Lower leg skin (tissue), 4 donors: ENCODE measurements around the gene PRDM16. TPM values are rescaled to one million over a fixed set of nuclear protein-coding genes. Genes with fewer than 3 reads are reported as not detected.

Experiments used
- DNase-seq, 2 donors: peaks; one replicate each; pipeline ENCODE4 v3.0.0-alpha.2; 2019; ENCODE audit warnings: low spot score in 2 of 2
- H3K4me3 ChIP-seq: fragments of 200-600 bp; sonication (generic); 2 replicates; pipeline ENCODE4 v1.5.1; 2017; ENCODE audit warnings: mild to moderate bottlenecking, low read depth; ENCODE audit not compliant: poor library complexity, severe bottlenecking
- POLR2A ChIP-seq, 2 donors: fragments of 450-650 bp; IDR thresholded peaks; one replicate each; pipeline ENCODE4 v1.6.1; 2016 to 2017; ENCODE audit warnings: antibody characterized with exemption in 2 of 2, mild to moderate bottlenecking in 1 of 2, moderate library complexity in 1 of 2
- WGBS, 2 donors: methylation state at CpG; one replicate each; pipeline ENCODE4 v1.1.5; 2018; 5-methylcytosine and 5-hydroxymethylcytosine counted together
- intact Hi-C: fragments of 100-400 bp; cut with DNase I; formaldehyde crosslinking; loops from one replicate; pipeline ENCODE4 v1.15.0; 2023; ENCODE audit warnings: low total_unique reads
- total RNA-seq, 4 donors: library from RNA; depleted of rRNA; stranded (reverse); fragments of >200 nt; gene quantifications; one replicate each; pipeline ENCODE4 v1.1.0, GENCODE V29; 2016
- TF ChIP-seq, protein P1 (sequence below), 3 donors: fragments of 450-650 bp; IDR thresholded peaks; one replicate each; pipeline ENCODE4 v1.5.1; 2016; ENCODE audit warnings: antibody characterized with exemption in 3 of 3, mild to moderate bottlenecking in 3 of 3, moderate library complexity in 2 of 3

Gene PRDM16
- total RNA-seq, 4 donors from 2014 or later: 0.08 to 0.91 (median 0.56) TPM; not detected in 1

- no peak for DNase-seq
- TF ChIP-seq, protein P1, sequence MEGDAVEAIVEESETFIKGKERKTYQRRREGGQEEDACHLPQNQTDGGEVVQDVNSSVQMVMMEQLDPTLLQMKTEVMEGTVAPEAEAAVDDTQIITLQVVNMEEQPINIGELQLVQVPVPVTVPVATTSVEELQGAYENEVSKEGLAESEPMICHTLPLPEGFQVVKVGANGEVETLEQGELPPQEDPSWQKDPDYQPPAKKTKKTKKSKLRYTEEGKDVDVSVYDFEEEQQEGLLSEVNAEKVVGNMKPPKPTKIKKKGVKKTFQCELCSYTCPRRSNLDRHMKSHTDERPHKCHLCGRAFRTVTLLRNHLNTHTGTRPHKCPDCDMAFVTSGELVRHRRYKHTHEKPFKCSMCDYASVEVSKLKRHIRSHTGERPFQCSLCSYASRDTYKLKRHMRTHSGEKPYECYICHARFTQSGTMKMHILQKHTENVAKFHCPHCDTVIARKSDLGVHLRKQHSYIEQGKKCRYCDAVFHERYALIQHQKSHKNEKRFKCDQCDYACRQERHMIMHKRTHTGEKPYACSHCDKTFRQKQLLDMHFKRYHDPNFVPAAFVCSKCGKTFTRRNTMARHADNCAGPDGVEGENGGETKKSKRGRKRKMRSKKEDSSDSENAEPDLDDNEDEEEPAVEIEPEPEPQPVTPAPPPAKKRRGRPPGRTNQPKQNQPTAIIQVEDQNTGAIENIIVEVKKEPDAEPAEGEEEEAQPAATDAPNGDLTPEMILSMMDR (IDR thresholded peaks at IDR 0.05): no peak
- no peak for TF ChIP-seq POLR2A (IDR thresholded peaks at IDR 0.05)
- WGBS, 2 donors: 87 to 90% methylated on average over 31 of the region's 31 CpGs
Observed at GRCh38 chr1:3433596-3434320, 364.8 kb downstream of the PRDM16 start.

GRCh38 chr1:3434406-3435110 is 365.6 kb downstream of the PRDM16 start:
- WGBS, 2 donors: 76% methylated on average over 37 to 40 of the region's 40 CpGs
- no peak for DNase-seq
- TF ChIP-seq, protein P1 (IDR thresholded peaks at IDR 0.05): no peak
- TF ChIP-seq POLR2A (IDR thresholded peaks at IDR 0.05): no peak
- intact Hi-C loops: no loop called here
- no peak overlapping the region for H3K4me3 ChIP-seq

More at GRCh38 chr1:3433596-3434320, 364.8 kb downstream of the PRDM16 start:
- no peak overlapping the region for H3K4me3 ChIP-seq
- intact Hi-C loops: no loop called here

GRCh38 chr1:3435666-3436065 is 366.7 kb downstream of the PRDM16 start:
- intact Hi-C loops: no loop called here
- TF ChIP-seq POLR2A (IDR thresholded peaks at IDR 0.05): no peak
- TF ChIP-seq, protein P1 (IDR thresholded peaks at IDR 0.05): no peak
- no peak for DNase-seq
- no peak overlapping the region for H3K4me3 ChIP-seq
- WGBS, 2 donors: 60 to 82% methylated on average over 19 to 20 of the region's 21 CpGs

DNA sequence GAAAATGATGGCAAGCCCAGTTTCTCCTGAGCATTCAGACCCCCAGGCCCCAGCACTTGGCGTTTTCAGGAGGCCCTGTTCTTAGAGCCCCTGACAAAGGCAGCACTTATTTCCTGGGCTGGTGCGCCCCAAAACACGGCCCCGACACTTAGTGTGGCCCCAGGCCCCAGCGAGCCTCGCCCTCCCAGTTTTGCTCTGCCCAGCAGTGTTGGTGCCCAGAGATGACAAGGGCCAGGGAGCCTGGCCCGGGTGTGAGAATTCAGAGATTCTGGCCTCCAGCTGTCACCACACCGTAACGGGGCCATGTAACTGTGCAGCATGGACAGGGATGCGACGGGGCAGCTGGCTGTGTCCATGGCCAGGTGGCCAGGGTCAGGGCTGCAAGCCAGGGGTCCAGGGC is 367.4 kb downstream of the PRDM16 start:
- TF ChIP-seq, protein P1 (IDR thresholded peaks at IDR 0.05): no peak
- no peak for TF ChIP-seq POLR2A (IDR thresholded peaks at IDR 0.05)
- no peak for DNase-seq
- H3K4me3 ChIP-seq: no peak overlapping the region
- intact Hi-C loops: no loop called here
- WGBS, 2 donors: 94 to 96% methylated on average over 11 of the region's 11 CpGs

DNA sequence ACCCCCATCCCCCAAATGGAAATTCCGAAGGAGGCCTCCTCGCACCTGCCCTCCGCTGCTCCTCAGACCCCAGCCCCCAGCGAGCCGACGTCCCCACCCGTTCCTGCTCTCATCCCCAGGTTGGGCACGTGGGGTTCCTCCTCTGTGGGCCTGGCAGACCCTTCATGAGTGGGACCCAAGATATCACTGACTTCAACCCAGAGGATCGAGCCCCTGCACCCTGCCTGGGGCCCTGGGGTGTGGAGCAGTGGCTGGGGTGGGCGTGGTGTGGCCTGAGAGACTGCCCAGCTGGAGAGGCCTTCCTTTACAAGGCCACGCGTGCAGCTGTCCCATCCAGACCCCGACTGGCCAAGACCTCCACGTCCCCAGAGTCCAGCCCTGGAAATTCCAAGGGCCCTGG is 367.9 kb downstream of the PRDM16 start:
- DNase-seq: no peak
- no peak overlapping the region for H3K4me3 ChIP-seq
- 79 to 95% methylated on average over 12 to 14 of the region's 14 CpGs for WGBS, 2 donors
- intact Hi-C loops: no loop called here
- no peak for TF ChIP-seq POLR2A (IDR thresholded peaks at IDR 0.05)
- TF ChIP-seq, protein P1 (IDR thresholded peaks at IDR 0.05): no peak
